ENCODE results near the gene RBMS3. TPM values are rescaled to one million over a fixed set of nuclear protein-coding genes. Genes with fewer than 3 reads are reported as not detected.

RBMS3 gene
- total RNA-seq, 2 experiments from 2014 or later: 0.25 to 0.27 TPM

GRCh38 chr3:29301332-29302019 is 20.6 kb downstream of the RBMS3 start:
- H3K4me1 Mint-ChIP-seq: peaks cover 6% of the 10 kb centered on the region
- no peaks in the 10 kb centered on the region for H3K27me3 Mint-ChIP-seq
- H3K36me3 Mint-ChIP-seq (ENCODE audit: low read depth): no peaks in the 10 kb centered on the region
- POLR2A ChIA-PET: no interaction called here
- DNase-seq: no peak
- H3K4me3 Mint-ChIP-seq: no peak overlapping the region
- peaks cover 2% of the 10 kb centered on the region for H3K9me3 Mint-ChIP-seq
- CTCF ChIA-PET: no interaction called here
- no peak overlapping the region for H3K27ac Mint-ChIP-seq

DNA sequence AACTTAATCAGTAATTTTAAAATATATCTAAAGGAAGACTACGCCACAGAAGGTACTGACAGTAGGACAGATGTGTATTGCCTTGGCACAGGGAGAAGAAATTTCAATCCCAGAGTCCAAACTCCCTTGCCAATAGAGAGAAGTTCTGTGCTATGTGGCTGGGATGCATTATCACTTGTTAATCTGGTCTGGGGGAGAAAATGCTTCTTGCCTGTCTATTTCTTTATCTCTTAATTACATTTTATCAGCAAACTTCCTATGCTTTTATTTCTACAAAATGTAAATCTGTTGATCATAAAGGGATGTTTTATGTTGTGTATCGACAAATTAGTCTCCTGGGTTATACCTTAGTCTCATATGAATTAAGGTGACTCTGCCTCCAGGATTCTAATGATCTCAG is 21.7 kb downstream of the RBMS3 start:
- Mint-ChIP-seq H3K4me1 (peaks cover 6% of the 10 kb centered on the region), H3K36me3 (ENCODE audit: low read depth) (no peaks in the 10 kb centered on the region), H3K9me3 (peaks cover 2% of the 10 kb centered on the region), H3K27me3 (no peaks in the 10 kb centered on the region), H3K27ac (no peak overlapping the region), H3K4me3 (no peak overlapping the region)
- no peak for DNase-seq
- POLR2A ChIA-PET: no interaction called here
- CTCF ChIA-PET: no interaction called here

- Mint-ChIP-seq H3K4me3 (no peak overlapping the region), H3K36me3 (ENCODE audit: low read depth) (no peaks in the 10 kb centered on the region), H3K27ac (no peak overlapping the region), H3K4me1 (no peaks in the 10 kb centered on the region), H3K9me3 (peaks cover 5% of the 10 kb centered on the region), H3K27me3 (no peaks in the 10 kb centered on the region)
- no peak for DNase-seq
- POLR2A ChIA-PET: no interaction called here
- CTCF ChIA-PET: no interaction called here
These were observed 26.4 kb downstream of the RBMS3 start for GRCh38 chr3:29307295-29307694.

GRCh38 chr3:29310865-29311264 is 30.0 kb downstream of the RBMS3 start:
- H3K4me1 Mint-ChIP-seq: no peaks in the 10 kb centered on the region

DNA sequence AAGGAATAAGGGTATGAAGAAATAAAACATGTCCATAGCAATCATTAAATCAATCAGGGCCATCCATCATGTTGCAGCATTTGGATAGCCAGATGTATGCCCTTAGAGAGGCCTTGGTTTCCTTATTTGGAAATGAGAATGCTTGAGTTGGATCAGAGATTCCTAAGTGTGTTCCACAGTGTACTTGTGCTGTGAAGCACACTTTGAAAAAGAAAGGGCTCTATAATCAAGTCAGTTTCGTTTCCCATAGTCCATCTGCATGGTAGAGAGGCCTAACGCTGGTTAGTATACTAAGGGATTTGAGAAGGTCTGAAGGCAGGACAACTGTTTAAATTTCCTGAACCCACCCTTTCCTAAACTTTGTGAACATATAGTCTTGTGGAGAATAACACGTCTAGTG is 30.9 kb downstream of the RBMS3 start:
- H3K9me3 Mint-ChIP-seq: peaks cover 3% of the 10 kb centered on the region
- no peak for DNase-seq
- no peaks in the 10 kb centered on the region for H3K4me1 Mint-ChIP-seq
- POLR2A ChIA-PET: no interaction called here
- no peak overlapping the region for H3K4me3 Mint-ChIP-seq
- CTCF ChIA-PET: no interaction called here
- no peak overlapping the region for H3K27ac Mint-ChIP-seq
- no peaks in the 10 kb centered on the region for H3K36me3 Mint-ChIP-seq (ENCODE audit: low read depth)
- no peaks in the 10 kb centered on the region for H3K27me3 Mint-ChIP-seq

More at GRCh38 chr3:29310865-29311264, 30.0 kb downstream of the RBMS3 start:
- no peak overlapping the region for H3K4me3 Mint-ChIP-seq
- H3K36me3 Mint-ChIP-seq (ENCODE audit: low read depth): no peaks in the 10 kb centered on the region
- no peaks in the 10 kb centered on the region for H3K27me3 Mint-ChIP-seq
- ChIA-PET CTCF (no interaction called here), POLR2A (no interaction called here)
- H3K27ac Mint-ChIP-seq: no peak overlapping the region
- peaks cover 3% of the 10 kb centered on the region for H3K9me3 Mint-ChIP-seq
- no peak for DNase-seq

- POLR2A ChIA-PET: no interaction called here
- no peak for DNase-seq
- H3K4me3 Mint-ChIP-seq: no peak overlapping the region
- no peak overlapping the region for H3K27ac Mint-ChIP-seq
- CTCF ChIA-PET: no interaction called here
- H3K4me1 Mint-ChIP-seq: no peaks in the 10 kb centered on the region
- peaks cover 3% of the 10 kb centered on the region for H3K9me3 Mint-ChIP-seq
- H3K27me3 Mint-ChIP-seq: no peaks in the 10 kb centered on the region
- no peaks in the 10 kb centered on the region for H3K36me3 Mint-ChIP-seq (ENCODE audit: low read depth)
These were observed 31.5 kb downstream of the RBMS3 start for GRCh38 chr3:29312395-29312794.

- Mint-ChIP-seq H3K27ac (no peak overlapping the region), H3K27me3 (no peaks in the 10 kb centered on the region), H3K9me3 (peaks cover 3% of the 10 kb centered on the region), H3K36me3 (ENCODE audit: low read depth) (no peaks in the 10 kb centered on the region), H3K4me3 (no peak overlapping the region), H3K4me1 (no peaks in the 10 kb centered on the region)
- ChIA-PET POLR2A (no interaction called here), CTCF (no interaction called here)
- no peak for DNase-seq
These were observed 32.1 kb downstream of the RBMS3 start for GRCh38 chr3:29312960-29313452.

DNA sequence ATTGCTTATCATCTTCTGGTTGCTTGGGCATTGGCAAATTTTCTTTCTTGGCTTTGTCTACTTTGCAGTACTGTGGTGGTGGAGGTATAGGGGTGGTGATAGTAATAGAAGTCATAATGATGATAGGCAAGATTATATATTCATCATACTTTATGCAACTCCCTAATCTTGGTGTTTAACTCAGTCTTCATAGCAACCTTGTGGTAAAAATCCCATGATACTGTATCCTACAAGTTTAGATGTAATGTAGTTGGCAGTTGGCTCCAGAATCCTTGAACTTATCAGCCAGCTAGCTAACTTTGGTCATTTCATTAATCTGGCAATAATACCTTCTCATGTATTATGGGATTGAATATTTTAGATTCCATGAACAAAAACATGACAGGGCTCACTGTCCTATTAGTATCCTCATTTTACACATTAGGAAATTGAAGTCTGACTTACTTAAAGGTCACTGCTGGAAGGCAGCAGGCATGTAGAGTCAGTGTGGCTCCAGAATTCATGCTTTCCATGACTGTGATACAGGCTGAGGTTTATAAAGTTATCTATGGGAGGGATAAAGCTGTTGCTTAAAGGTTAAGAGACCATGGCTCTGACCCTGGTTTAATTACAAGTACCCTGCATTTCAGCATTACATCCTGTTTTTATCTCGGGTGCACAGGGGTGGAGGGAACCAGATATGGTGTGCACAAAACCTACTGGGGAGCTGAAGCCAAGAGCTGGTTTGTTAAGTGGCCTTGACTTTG is 33.3 kb downstream of the RBMS3 start:
- DNase-seq: no peak
- H3K4me1 Mint-ChIP-seq: no peaks in the 10 kb centered on the region
- ChIA-PET CTCF (interaction anchor here (0.8 kb wide), 1 partner anchor 20 kb away, joined by 3 read pairs; no protein-coding TSS in a partner anchor), POLR2A (no interaction called here)
- no peak overlapping the region for H3K27ac Mint-ChIP-seq
- H3K36me3 Mint-ChIP-seq (ENCODE audit: low read depth): no peaks in the 10 kb centered on the region
- H3K9me3 Mint-ChIP-seq: no peaks in the 10 kb centered on the region
- no peaks in the 10 kb centered on the region for H3K27me3 Mint-ChIP-seq
- no peak overlapping the region for H3K4me3 Mint-ChIP-seq

DNA sequence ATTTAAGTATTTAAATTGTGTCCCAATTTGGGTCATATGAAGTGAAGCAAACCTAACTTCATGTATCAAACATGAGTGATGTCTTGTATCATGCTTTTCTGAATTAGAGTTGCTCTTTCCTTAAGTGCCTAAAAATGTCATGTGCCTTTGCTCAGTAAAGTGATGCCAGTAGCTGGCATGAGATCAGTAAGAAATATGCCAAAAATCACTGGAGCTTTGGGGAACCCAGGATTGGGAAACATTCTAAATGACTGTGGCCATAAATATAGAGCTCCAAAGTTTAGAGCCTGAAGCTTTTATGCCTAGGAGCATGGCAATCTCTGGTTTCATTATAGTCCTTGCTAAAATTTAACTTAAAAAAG is 33.8 kb downstream of the RBMS3 start:
- no peak overlapping the region for H3K27ac Mint-ChIP-seq
- ChIA-PET CTCF (interaction anchor here (0.8 kb wide), 1 partner anchor 20 kb away, joined by 3 read pairs; no protein-coding TSS in a partner anchor), POLR2A (no interaction called here)
- H3K27me3 Mint-ChIP-seq: no peaks in the 10 kb centered on the region
- H3K4me3 Mint-ChIP-seq: no peak overlapping the region
- H3K4me1 Mint-ChIP-seq: no peaks in the 10 kb centered on the region
- H3K9me3 Mint-ChIP-seq: no peaks in the 10 kb centered on the region
- DNase-seq: no peak
- no peaks in the 10 kb centered on the region for H3K36me3 Mint-ChIP-seq (ENCODE audit: low read depth)

DNA sequence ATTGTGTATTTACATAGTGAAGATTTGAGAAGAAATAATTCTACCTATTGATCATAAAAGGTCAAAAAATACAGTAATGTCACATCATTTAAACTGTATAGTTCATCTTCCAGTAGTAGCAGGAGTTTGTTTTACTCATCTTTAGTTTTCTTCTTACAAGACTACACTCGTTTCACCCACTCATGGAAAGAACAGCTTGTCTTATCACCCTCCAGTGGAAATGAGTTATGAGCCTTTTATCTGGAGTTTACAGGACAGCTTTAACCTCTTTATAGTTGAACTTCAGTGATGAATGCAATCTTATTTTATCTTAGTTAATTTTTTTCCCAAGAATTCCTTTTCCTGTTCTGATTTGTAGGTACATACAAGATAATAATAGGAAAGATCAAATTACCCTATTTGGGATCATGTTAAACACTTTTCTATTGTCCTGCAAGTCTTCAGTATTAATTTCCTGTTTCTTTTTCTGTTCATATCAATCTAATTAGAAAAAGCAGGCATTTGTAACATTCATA is 36.8 kb downstream of the RBMS3 start:
- no peaks in the 10 kb centered on the region for H3K36me3 Mint-ChIP-seq (ENCODE audit: low read depth)
- no peak overlapping the region for H3K4me3 Mint-ChIP-seq
- CTCF ChIA-PET: no interaction called here
- no peaks in the 10 kb centered on the region for H3K4me1 Mint-ChIP-seq
- H3K27ac Mint-ChIP-seq: no peak overlapping the region
- POLR2A ChIA-PET: no interaction called here
- H3K9me3 Mint-ChIP-seq: no peaks in the 10 kb centered on the region
- DNase-seq: no peak
- peaks cover 2% of the 10 kb centered on the region for H3K27me3 Mint-ChIP-seq

DNA sequence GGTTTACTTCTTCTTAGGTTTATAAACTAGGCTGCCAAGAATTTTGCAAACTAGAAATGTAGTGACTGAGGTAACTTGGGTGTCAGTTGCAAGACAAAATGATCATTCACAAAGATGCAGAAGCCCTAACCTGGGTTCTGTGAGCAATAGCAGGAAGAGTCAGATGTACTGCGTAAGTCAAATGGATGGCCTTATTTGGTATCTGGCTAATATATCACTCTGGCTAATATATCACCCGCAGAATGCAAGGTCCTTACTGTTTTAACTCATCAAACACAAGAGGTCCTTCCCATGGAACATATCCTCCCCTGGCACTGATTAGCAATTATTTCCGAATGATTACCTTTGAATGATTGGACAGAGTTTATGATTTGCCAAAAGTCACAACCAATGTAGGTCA is 37.4 kb downstream of the RBMS3 start:
- POLR2A ChIA-PET: no interaction called here
- H3K36me3 Mint-ChIP-seq (ENCODE audit: low read depth): no peaks in the 10 kb centered on the region
- H3K9me3 Mint-ChIP-seq: no peaks in the 10 kb centered on the region
- no peak overlapping the region for H3K4me3 Mint-ChIP-seq
- CTCF ChIA-PET: no interaction called here
- no peak overlapping the region for H3K27ac Mint-ChIP-seq
- H3K27me3 Mint-ChIP-seq: peaks cover 2% of the 10 kb centered on the region
- no peaks in the 10 kb centered on the region for H3K4me1 Mint-ChIP-seq
- no peak for DNase-seq

- Mint-ChIP-seq H3K36me3 (ENCODE audit: low read depth) (no peaks in the 10 kb centered on the region), H3K27me3 (peaks cover 2% of the 10 kb centered on the region), H3K4me3 (no peak overlapping the region), H3K27ac (no peak overlapping the region), H3K9me3 (no peaks in the 10 kb centered on the region), H3K4me1 (peaks cover 2% of the 10 kb centered on the region)
- ChIA-PET CTCF (no interaction called here), POLR2A (no interaction called here)
- no peak for DNase-seq
These were observed 38.4 kb downstream of the RBMS3 start for GRCh38 chr3:29319262-29319661.

- ChIA-PET CTCF (no interaction called here), POLR2A (no interaction called here)
- peaks cover 2% of the 10 kb centered on the region for H3K27me3 Mint-ChIP-seq
- no peak for DNase-seq
- H3K4me1 Mint-ChIP-seq: peaks cover 4% of the 10 kb centered on the region
- H3K36me3 Mint-ChIP-seq (ENCODE audit: low read depth): no peaks in the 10 kb centered on the region
- no peak overlapping the region for H3K4me3 Mint-ChIP-seq
- H3K27ac Mint-ChIP-seq: no peak overlapping the region
- H3K9me3 Mint-ChIP-seq: no peaks in the 10 kb centered on the region
These were observed 38.9 kb downstream of the RBMS3 start for GRCh38 chr3:29319798-29320197.

- peaks cover 4% of the 10 kb centered on the region for H3K4me1 Mint-ChIP-seq
- DNase-seq: no peak
- POLR2A ChIA-PET: no interaction called here
- no peaks in the 10 kb centered on the region for H3K9me3 Mint-ChIP-seq
- H3K36me3 Mint-ChIP-seq (ENCODE audit: low read depth): no peaks in the 10 kb centered on the region
- no peak overlapping the region for H3K27ac Mint-ChIP-seq
- no peak overlapping the region for H3K4me3 Mint-ChIP-seq
- CTCF ChIA-PET: no interaction called here
- H3K27me3 Mint-ChIP-seq: peaks cover 2% of the 10 kb centered on the region
These were observed 41.7 kb downstream of the RBMS3 start for GRCh38 chr3:29322586-29322985.
